Testis (tissue), 3 donors: ENCODE results near the gene DNALI1. TPM values are rescaled to one million over a fixed set of nuclear protein-coding genes. Genes with fewer than 3 reads are reported as not detected.
A peak's percentile ranks its signal among the peaks of the same experiment; 100 is the strongest.
"Not testable (repeated sequence)": the region's sequence is repeated elsewhere in the genome, so short reads cannot be mapped to it uniquely, and the experiment has no call there.

Source experiments
- DNase-seq: peaks from one replicate; pipeline ENCODE4 v3.0.0-alpha.2; 2019
- H3K27ac ChIP-seq, 2 donors: fragments of 200-600 bp; sonication (generic); one replicate each; pipeline ENCODE4 v1.5.1; 2019
- H3K27me3 ChIP-seq: fragments of 200-600 bp; sonication (generic); one replicate; pipeline ENCODE4 v1.5.1; 2019
- H3K36me3 ChIP-seq: fragments of 200-600 bp; sonication (generic); one replicate; pipeline ENCODE4 v1.5.1; 2017; ENCODE audit warnings: low read depth; ENCODE audit errors: missing control alignments
- H3K4me1 ChIP-seq: fragments of 200-600 bp; sonication (generic); one replicate; pipeline ENCODE4 v1.5.1; 2019
- H3K4me3 ChIP-seq, 2 donors: fragments of 200-600 bp; sonication (generic); one replicate each; pipeline ENCODE4 v1.5.1; 2017 to 2019
- H3K9me3 ChIP-seq: fragments of 200-600 bp; sonication (generic); one replicate; pipeline ENCODE4 v1.5.1; 2017
- POLR2A ChIP-seq: fragments of 450-650 bp; IDR thresholded peaks from one replicate; pipeline ENCODE4 v1.6.1; 2017; ENCODE audit warnings: antibody characterized with exemption, mild to moderate bottlenecking, moderate library complexity
- WGBS, 2 donors: methylation state at CpG; one replicate each; pipeline ENCODE4 v1.1.5; 2018; 5-methylcytosine and 5-hydroxymethylcytosine counted together
- intact Hi-C: fragments of 100-400 bp; cut with DNase I; formaldehyde crosslinking; loops from one replicate; pipeline ENCODE4 v1.15.1; 2023; ENCODE audit warnings: low total_unique reads
- polyA plus RNA-seq: library from polyadenylated mRNA; stranded (reverse); fragments of 350-450 nt; fragmentation: Illumina TruSeq; extraction: RNeasy Lipid Tissue Mini Kit (QIAGEN cat#74804); gene quantifications from one replicate; pipeline ENCODE4 v1.2.3, GENCODE V29; 2014; ENCODE audit warnings: low read depth, low replicate concordance; ENCODE audit not compliant: insufficient read depth
- total RNA-seq, 2 donors: library from RNA; depleted of rRNA; stranded (reverse); fragments of >200 nt; gene quantifications; one replicate each; pipeline ENCODE4 v1.2.3, GENCODE V29; 2016
- TF ChIP-seq, protein P1 (sequence below), 3 experiments: fragments of 450-650 bp in 2 of 3; fragments of 200-600 bp in 1 of 3; sonication (generic) in 1 of 3; IDR thresholded peaks; one replicate each; pipeline ENCODE4 v1.5.1; 2016 to 2019; ENCODE audit warnings: antibody characterized with exemption in 3 of 3, mild to moderate bottlenecking in 2 of 3, moderate library complexity in 1 of 3

The DNALI1 gene
- total and polyA plus RNA-seq, 3 donors from 2014 or later, result 50.5 to 216 (median 73.0) TPM

DNA sequence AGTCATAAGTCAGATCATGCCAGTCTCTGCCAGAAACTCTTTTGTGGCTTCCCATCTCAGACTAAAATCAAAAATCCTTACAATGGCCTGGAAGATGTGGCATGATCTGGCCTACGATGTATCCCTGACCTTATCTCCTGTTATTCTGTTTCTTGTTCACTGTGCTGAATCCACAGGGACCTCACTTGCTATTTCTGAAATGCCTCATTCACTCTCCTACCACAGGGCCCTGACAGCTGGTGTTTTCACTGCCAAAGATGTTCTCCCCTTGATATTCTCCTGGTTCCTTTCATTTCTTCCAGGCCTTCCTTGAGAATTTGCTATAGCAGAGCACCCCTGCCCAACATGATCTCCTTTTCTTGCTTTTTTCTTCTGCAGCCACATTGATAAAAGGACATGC is 1.7 kb downstream of the DNALI1 start:
- Histone ChIP-seq H3K36me3 (no peaks in the 10 kb centered on the region), H3K27me3 (no peaks in the 10 kb centered on the region), H3K9me3 (no peaks in the 10 kb centered on the region), H3K27ac (no peak overlapping the region), H3K4me1 (peaks cover 16% of the 10 kb centered on the region), H3K4me3 (no peak overlapping the region)
- TF ChIP-seq POLR2A, result no peak
- TF ChIP-seq, protein P1, sequence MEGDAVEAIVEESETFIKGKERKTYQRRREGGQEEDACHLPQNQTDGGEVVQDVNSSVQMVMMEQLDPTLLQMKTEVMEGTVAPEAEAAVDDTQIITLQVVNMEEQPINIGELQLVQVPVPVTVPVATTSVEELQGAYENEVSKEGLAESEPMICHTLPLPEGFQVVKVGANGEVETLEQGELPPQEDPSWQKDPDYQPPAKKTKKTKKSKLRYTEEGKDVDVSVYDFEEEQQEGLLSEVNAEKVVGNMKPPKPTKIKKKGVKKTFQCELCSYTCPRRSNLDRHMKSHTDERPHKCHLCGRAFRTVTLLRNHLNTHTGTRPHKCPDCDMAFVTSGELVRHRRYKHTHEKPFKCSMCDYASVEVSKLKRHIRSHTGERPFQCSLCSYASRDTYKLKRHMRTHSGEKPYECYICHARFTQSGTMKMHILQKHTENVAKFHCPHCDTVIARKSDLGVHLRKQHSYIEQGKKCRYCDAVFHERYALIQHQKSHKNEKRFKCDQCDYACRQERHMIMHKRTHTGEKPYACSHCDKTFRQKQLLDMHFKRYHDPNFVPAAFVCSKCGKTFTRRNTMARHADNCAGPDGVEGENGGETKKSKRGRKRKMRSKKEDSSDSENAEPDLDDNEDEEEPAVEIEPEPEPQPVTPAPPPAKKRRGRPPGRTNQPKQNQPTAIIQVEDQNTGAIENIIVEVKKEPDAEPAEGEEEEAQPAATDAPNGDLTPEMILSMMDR (IDR thresholded peaks at IDR 0.05), result no peak
- no peak for DNase-seq
- WGBS, 2 donors, result 35 to 66% methylated on average over 1 of the region's 1 CpG
- intact Hi-C loops, result no loop called here

DNA sequence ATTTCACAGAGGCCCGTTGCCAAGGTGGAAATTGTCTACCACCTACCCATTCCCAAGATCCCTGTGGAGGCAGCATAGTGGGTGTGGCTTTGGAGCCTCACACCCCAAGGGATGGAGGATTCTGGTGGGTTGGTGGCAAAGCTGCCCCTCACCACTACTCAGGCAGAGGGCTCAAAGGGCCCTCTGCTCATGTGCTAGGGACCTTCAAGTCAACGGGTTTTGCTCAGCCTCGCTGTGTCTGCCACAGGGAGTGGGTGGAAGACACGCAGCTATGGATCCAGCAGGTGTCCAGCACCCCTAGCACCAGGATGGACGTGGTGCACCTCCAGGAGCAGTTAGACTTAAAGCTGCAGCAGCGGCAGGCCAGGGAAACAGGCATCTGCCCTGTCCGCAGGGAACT is 2.3 kb downstream of the DNALI1 start:
- no peak for DNase-seq
- 86 to 87% methylated on average over 5 to 7 of the region's 7 CpGs for whole genome bisulfite sequencing, 2 donors
- Histone ChIP-seq H3K4me3 (no peak overlapping the region), H3K36me3 (no peaks in the 10 kb centered on the region), H3K9me3 (no peaks in the 10 kb centered on the region), H3K4me1 (peaks cover 16% of the 10 kb centered on the region), H3K27me3 (no peaks in the 10 kb centered on the region), H3K27ac (peak overlapping the region; percentile 41 to 44)
- intact Hi-C loops, result no loop called here
- TF ChIP-seq, protein P1 (IDR thresholded peaks at IDR 0.05), result no peak

- H3K36me3 ChIP-seq, result not testable (repeated sequence)
- WGBS, 2 donors, result 46 to 63% methylated on average over 11 to 12 of the region's 12 CpGs
Measured at GRCh38 chr1:37559957-37560379, 3.2 kb downstream of the DNALI1 start.

GRCh38 chr1:37560401-37561132 is 3.8 kb downstream of the DNALI1 start:
- no peak overlapping the region for H3K4me3 ChIP-seq
- intact Hi-C loops, result no loop called here
- 68 to 83% methylated on average over 9 to 10 of the region's 10 CpGs for WGBS, 2 donors
- peak overlapping the region; percentile 41 to 44 for H3K27ac ChIP-seq
- TF ChIP-seq, protein P1 (IDR thresholded peaks at IDR 0.05), result no peak
- TF ChIP-seq POLR2A, result no peak
- no peaks in the 10 kb centered on the region for H3K36me3 ChIP-seq
- H3K27me3 ChIP-seq, result no peaks in the 10 kb centered on the region
- H3K9me3 ChIP-seq, result no peaks in the 10 kb centered on the region
- no peak for DNase-seq
- H3K4me1 ChIP-seq, result peaks cover 16% of the 10 kb centered on the region

More at GRCh38 chr1:37559957-37560379, 3.2 kb downstream of the DNALI1 start:
- peaks cover 16% of the 10 kb centered on the region for H3K4me1 ChIP-seq
- H3K27ac ChIP-seq, result peak overlapping the region; percentile 41 to 44
- H3K4me3 ChIP-seq, H3K27me3 ChIP-seq, intact Hi-C loops, H3K9me3 ChIP-seq: not testable (repeated sequence)
- peak; percentile 35 for DNase-seq

GRCh38 chr1:37561133-37562132 is 4.7 kb downstream of the DNALI1 start:
- no peaks in the 10 kb centered on the region for H3K36me3 ChIP-seq
- peaks cover 11% of the 10 kb centered on the region for H3K4me1 ChIP-seq
- H3K4me3 ChIP-seq, result no peak overlapping the region
- no peak for DNase-seq
- intact Hi-C loops, result no loop called here
- H3K27ac ChIP-seq, result no peak overlapping the region
- no peaks in the 10 kb centered on the region for H3K9me3 ChIP-seq
- H3K27me3 ChIP-seq, result no peaks in the 10 kb centered on the region
- 94 to 95% methylated on average over 16 to 21 of the region's 21 CpGs for WGBS, 2 donors
- TF ChIP-seq, protein P1 (IDR thresholded peaks at IDR 0.05), result peak in 2 of 3 experiments; percentile 20 to 35
- no peak for TF ChIP-seq POLR2A
